CD14-positive monocyte (primary cell): ENCODE results near the gene CACNA1D. TPM values are rescaled to one million over a fixed set of nuclear protein-coding genes. Genes with fewer than 3 reads are reported as not detected.

Experiments used
- DNase-seq, 3 donors: peaks; one replicate each; pipeline ENCODE4 v3.0.0-alpha.2; 2011 to 2022
- H2AFZ ChIP-seq: 2 replicates; pipeline ENCODE4 v1.6.0; 2012; ENCODE audit warnings: mild to moderate bottlenecking, low read depth, low read length, inconsistent platforms; ENCODE audit not compliant: insufficient read depth, poor library complexity, severe bottlenecking
- H3K27ac ChIP-seq, 2 donors: 1 replicate in 1 of 2; 2 replicates in 1 of 2; pipeline ENCODE4 v1.5.1; 2012 to 2013; ENCODE audit warnings: low read length in 2 of 2, control low read depth in 1 of 2, inconsistent platforms in 1 of 2, low read depth in 1 of 2, mild to moderate bottlenecking in 1 of 2
- H3K27me3 ChIP-seq, 2 donors: one replicate each; pipeline versions ENCODE4 v1.6.0 to v1.6.1; 2011 to 2013; ENCODE audit warnings: low read length in 2 of 2; ENCODE audit not compliant: control insufficient read depth in 2 of 2, insufficient read depth in 2 of 2
- H3K36me3 ChIP-seq, 2 donors: replicated peaks in 1 of 2; 1 replicate in 1 of 2; 2 replicates in 1 of 2; pipeline versions ENCODE4 v1.5.1 to v1.6.1; 2012 to 2013; ENCODE audit warnings: low read length in 2 of 2, control low read depth in 1 of 2, inconsistent platforms in 1 of 2, mild to moderate bottlenecking in 1 of 2; ENCODE audit not compliant: insufficient read depth in 2 of 2, control insufficient read depth in 1 of 2
- H3K4me1 ChIP-seq, 2 donors: 1 replicate in 1 of 2; 2 replicates in 1 of 2; pipeline versions ENCODE4 v1.5.1 to v1.6.1; 2012 to 2013; ENCODE audit warnings: low read length in 2 of 2, control low read depth in 1 of 2, inconsistent platforms in 1 of 2, mild to moderate bottlenecking in 1 of 2, moderate library complexity in 1 of 2; ENCODE audit not compliant: insufficient read depth in 2 of 2, control insufficient read depth in 1 of 2
- H3K4me2 ChIP-seq: replicated peaks from 2 replicates; pipeline ENCODE3; 2012; ENCODE audit warnings: low read length, moderate library complexity, mild to moderate bottlenecking; ENCODE audit not compliant: poor library complexity, severe bottlenecking; ENCODE audit errors: extremely low read depth
- H3K4me3 ChIP-seq, 3 experiments: fragments of 200-600 bp in 1 of 3; sonication (generic) in 1 of 3; replicated peaks in 1 of 3; 1 replicate in 2 of 3; 2 replicates in 1 of 3; pipeline ENCODE4 v1.5.1; 2011 to 2013; ENCODE audit warnings: low read length in 3 of 3, mild to moderate bottlenecking in 3 of 3, control low read depth in 2 of 3, low read depth in 2 of 3, inconsistent platforms in 1 of 3, moderate library complexity in 1 of 3
- H3K79me2 ChIP-seq: 2 replicates; pipeline ENCODE4 v1.6.0; 2012; ENCODE audit warnings: mild to moderate bottlenecking, control low read depth, inconsistent platforms, low read length, moderate library complexity; ENCODE audit not compliant: insufficient read depth
- H3K9ac ChIP-seq: 2 replicates; pipeline ENCODE4 v1.6.0; 2017; ENCODE audit warnings: low read length, mild to moderate bottlenecking; ENCODE audit not compliant: insufficient read depth, poor library complexity, severe bottlenecking
- H3K9me3 ChIP-seq, 2 donors: replicated peaks in 1 of 2; 1 replicate in 1 of 2; 2 replicates in 1 of 2; pipeline versions ENCODE4 v1.5.1 to v1.6.1; 2012 to 2013; ENCODE audit warnings: low read length in 2 of 2, control low read depth in 1 of 2; ENCODE audit not compliant: control insufficient read depth in 1 of 2, insufficient read depth in 1 of 2
- H4K20me1 ChIP-seq: 2 replicates; pipeline ENCODE4 v1.6.0; 2012; ENCODE audit warnings: mild to moderate bottlenecking, low read length, control low read depth, moderate library complexity; ENCODE audit not compliant: insufficient read depth
- H3K27ac Mint-ChIP-seq, 7 donors: one replicate each; pipeline ENCODE4 v1.8.0; 2020; ENCODE audit warnings: mild to moderate bottlenecking in 7 of 7, mixed read lengths in 7 of 7, moderate library complexity in 6 of 7, inconsistent platforms in 2 of 7
- H3K27me3 Mint-ChIP-seq, 3 donors: one replicate each; pipeline ENCODE4 v1.8.0; 2021 to 2022; ENCODE audit warnings: low read depth in 3 of 3, mild to moderate bottlenecking in 3 of 3, mixed read lengths in 3 of 3, moderate library complexity in 3 of 3, inconsistent platforms in 1 of 3
- H3K36me3 Mint-ChIP-seq, 2 donors: one replicate each; pipeline ENCODE4 v1.8.0; 2020; ENCODE audit warnings: mixed read lengths in 2 of 2, inconsistent platforms in 1 of 2, mild to moderate bottlenecking in 1 of 2
- H3K4me1 Mint-ChIP-seq: one replicate; pipeline ENCODE4 v1.8.0; 2020; ENCODE audit warnings: mild to moderate bottlenecking, mixed read lengths
- H3K4me3 Mint-ChIP-seq, 2 donors: one replicate each; pipeline ENCODE4 v1.8.0; 2020; ENCODE audit warnings: mild to moderate bottlenecking in 2 of 2, mixed read lengths in 2 of 2, moderate library complexity in 1 of 2
- H3K9me3 Mint-ChIP-seq, 7 donors: one replicate each; pipeline ENCODE4 v1.8.0; 2020 to 2022; ENCODE audit warnings: mixed read lengths in 7 of 7, mild to moderate bottlenecking in 6 of 7, moderate library complexity in 6 of 7, inconsistent platforms in 2 of 7
- CTCF ChIP-seq: fragments of 200-600 bp; IDR thresholded peaks from one replicate; pipeline ENCODE4 v1.8.0; 2022; ENCODE audit warnings: antibody characterized with exemption, mild to moderate bottlenecking
- WGBS: methylation state at CpG from one replicate; pipeline ENCODE4 v1.1.5; 2013; ENCODE audit warnings: missing lambda C conversion rate; ENCODE audit not compliant: insufficient coverage; 5-methylcytosine and 5-hydroxymethylcytosine counted together
- intact Hi-C, 2 donors: fragments of 100-400 bp; cut with micrococcal nuclease; formaldehyde crosslinking; loops; one replicate each; pipeline versions ENCODE4 v1.15.0 to v1.15.1; 2023
- polyA plus RNA-seq, 3 donors: library from polyadenylated mRNA; depleted of rRNA in 1 of 3; unstranded in 2 of 3; stranded (reverse) in 1 of 3; fragments of 300-500 nt in 2 of 3; fragments of >200 nt in 1 of 3; fragmentation: Illumina TruSeq in 2 of 3; gene quantifications; 1 replicate in 2 of 3; 2 replicates in 1 of 3; pipeline ENCODE4 v1.2.3, GENCODE V29; 2012 to 2021

Gene CACNA1D
- polyA plus RNA-seq, 3 donors = 0.29 to 1.2 (median 0.98) TPM

GRCh38 chr3:53510508-53510907, 16.1 kb downstream of the CACNA1D start:
- no peak overlapping the region for H3K27ac Mint-ChIP-seq
- no peaks in the 10 kb centered on the region for H4K20me1 ChIP-seq
- peaks cover 0 to 2% (median 0%) of the 10 kb centered on the region in 7 donors for H3K9me3 Mint-ChIP-seq
- no peaks in the 10 kb centered on the region for H3K4me1 ChIP-seq
- DNase-seq = no peak
- no peak overlapping the region for H3K4me2 ChIP-seq
- H3K4me3 Mint-ChIP-seq = no peak overlapping the region
- H3K9ac ChIP-seq = no peak overlapping the region
- intact Hi-C loops = no loop called here
- H2AFZ ChIP-seq = no peak overlapping the region
- H3K36me3 ChIP-seq = no peaks in the 10 kb centered on the region
- peaks cover 6 to 19% of the 10 kb centered on the region in 2 donors for H3K27me3 ChIP-seq
- no CpG with 5 or more reads among the region's 3 CpGs for WGBS
- H3K27me3 Mint-ChIP-seq = peaks cover 22 to 42% (median 26%) of the 10 kb centered on the region in 3 donors
- H3K27ac ChIP-seq = no peak overlapping the region
- no peaks in the 10 kb centered on the region for H3K36me3 Mint-ChIP-seq
- no peaks in the 10 kb centered on the region for H3K79me2 ChIP-seq
- TF ChIP-seq CTCF = no peak
- H3K4me1 Mint-ChIP-seq = no peaks in the 10 kb centered on the region
- H3K9me3 ChIP-seq = no peaks in the 10 kb centered on the region
- H3K4me3 ChIP-seq = no peak overlapping the region

GRCh38 chr3:53511246-53511645, 16.8 kb downstream of the CACNA1D start:
- no peaks in the 10 kb centered on the region for H3K4me1 Mint-ChIP-seq
- H3K4me1 ChIP-seq = no peaks in the 10 kb centered on the region
- peak overlapping the region in 1 of 2 donors; percentile 1 for H3K4me3 Mint-ChIP-seq
- peaks cover 22 to 37% (median 26%) of the 10 kb centered on the region in 3 donors for H3K27me3 Mint-ChIP-seq
- H3K9me3 ChIP-seq = no peaks in the 10 kb centered on the region
- no peaks in the 10 kb centered on the region for H3K36me3 ChIP-seq
- TF ChIP-seq CTCF = no peak
- 93% methylated on average over 10 of the region's 13 CpGs for WGBS
- no peak overlapping the region for H3K27ac ChIP-seq
- H3K9ac ChIP-seq = no peak overlapping the region
- H3K4me2 ChIP-seq = no peak overlapping the region
- no peak overlapping the region for H2AFZ ChIP-seq
- no peaks in the 10 kb centered on the region for H3K79me2 ChIP-seq
- H3K36me3 Mint-ChIP-seq = no peaks in the 10 kb centered on the region
- H3K4me3 ChIP-seq = no peak overlapping the region
- intact Hi-C loops = no loop called here
- H3K9me3 Mint-ChIP-seq = peaks cover 0 to 2% (median 0%) of the 10 kb centered on the region in 7 donors
- peak overlapping the region in 1 of 7 donors; percentile 0 for H3K27ac Mint-ChIP-seq
- DNase-seq = no peak
- no peaks in the 10 kb centered on the region for H4K20me1 ChIP-seq
- peaks cover 6 to 19% of the 10 kb centered on the region in 2 donors for H3K27me3 ChIP-seq
